Dedifferentiated amniotic fluid mesenchymal stem cell (primary cell): Measurements from ENCODE around the gene DDRGK1.
"Not testable (repeated sequence)": the region's sequence is repeated elsewhere in the genome, so short reads cannot be mapped to it uniquely, and the experiment has no call there.

Source experiments
- DNase-seq: peaks from one replicate; pipeline ENCODE4 v3.0.0-alpha.2; 2016; ENCODE audit errors: extremely low spot score

DDRGK1 gene

GRCh38 chr20:3215359-3215917, 11.0 kb upstream of the DDRGK1 start:
- not testable (repeated sequence) for DNase-seq

GRCh38 chr20:3213226-3213625, 8.7 kb upstream of the DDRGK1 start:
- no peak for DNase-seq

GRCh38 chr20:3210346-3210745, 5.9 kb upstream of the DDRGK1 start:
- DNase-seq: no peak

GRCh38 chr20:3209946-3210317, 5.5 kb upstream of the DDRGK1 start:
- DNase-seq: no peak

GRCh38 chr20:3209257-3209945, 4.9 kb upstream of the DDRGK1 start, which contains the start of gene ITPA:
ITPA (plus strand) TSS chr20:3209498; CDS start chr20:3209552, 54 bp downstream.
- DNase-seq: no peak

GRCh38 chr20:3208786-3209256, 4.3 kb upstream of the DDRGK1 start:
- no peak for DNase-seq

- DNase-seq: no peak
Measured at GRCh38 chr20:3203315-3204123, 963 bp downstream of the DDRGK1 start.

- no peak for DNase-seq
Measured at GRCh38 chr20:3202965-3203314, 1.5 kb downstream of the DDRGK1 start.

- no peak for DNase-seq
Measured at GRCh38 chr20:3199976-3200755, 4.3 kb downstream of the DDRGK1 start.

GRCh38 chr20:3199206-3199605, 5.3 kb downstream of the DDRGK1 start:
- DNase-seq: no peak

GRCh38 chr20:3195590-3196237, 8.8 kb downstream of the DDRGK1 start:
- DNase-seq: no peak

- no peak for DNase-seq
Measured at GRCh38 chr20:3194617-3195280, 9.7 kb downstream of the DDRGK1 start.

- DNase-seq: no peak
Measured at GRCh38 chr20:3193806-3194616, 10.5 kb downstream of the DDRGK1 start.

- no peak for DNase-seq
Measured at GRCh38 chr20:3192226-3193015, 12.1 kb downstream of the DDRGK1 start.

- no peak for DNase-seq
Measured at GRCh38 chr20:3190681-3191111, 13.8 kb downstream of the DDRGK1 start.

GRCh38 chr20:3189561-3190131, 14.8 kb downstream of the DDRGK1 start:
- DNase-seq: no peak

GRCh38 chr20:3188823-3189413, 15.6 kb downstream of the DDRGK1 start:
- DNase-seq: no peak

- not testable (repeated sequence) for DNase-seq
Measured at GRCh38 chr20:3187861-3188260, 16.6 kb downstream of the DDRGK1 start.
